ENCODE data around the gene CREB5. TPM values are rescaled to one million over a fixed set of nuclear protein-coding genes. Genes with fewer than 3 reads are reported as not detected.

CREB5 gene
- total and polyA plus RNA-seq, 2 experiments from 2014 or later, result 2.4 to 4.4 TPM

GRCh38 chr7:28433039-28433438, 20.7 kb downstream of the CREB5 start:
- ATAC-seq (no peak), DNase-seq (ENCODE audit: low spot score) (no peak)
- Mint-ChIP-seq H3K36me3 (ENCODE audit: low read depth) (no peaks in the 10 kb centered on the region; the same call in 2 of the 3 replicates), H3K27ac (no peak overlapping the region), H3K4me3 (no peak overlapping the region), H3K9me3 (no peaks in the 10 kb centered on the region), H3K27me3 (ENCODE audit: insufficient read depth, low read depth, poor library complexity) (peaks cover 3% of the 10 kb centered on the region), H3K4me1 (peaks cover 68% of the 10 kb centered on the region)
- no peaks in the 10 kb centered on the region for H3F3A ChIP-seq (replicated peaks; ENCODE audit: low read depth)
- H2AFZ ChIP-seq, result no peak overlapping the region
- no peak overlapping the region for H3K4me3 ChIP-seq
- TF ChIP-seq NANOG (IDR thresholded peaks at IDR 0.05; ENCODE audit: borderline replicate concordance), result no peak
- TF ChIP-seq CREB1 (CRISPR knock-in tag; IDR thresholded peaks at IDR 0.05; ENCODE audit: low read depth), result no peak
- no peak for TF ChIP-seq CTCF (conservative IDR thresholded peaks at IDR 0.05; ENCODE audit: low read depth in 2 of 2)
- no peak for TF ChIP-seq ZNF331 (CRISPR knock-in tag; IDR thresholded peaks at IDR 0.05; ENCODE audit: low read depth)
- no peak for TF ChIP-seq STAT1 (IDR thresholded peaks at IDR 0.05; ENCODE audit: unreplicated experiment)
- TF ChIP-seq EZH2phosphoT487 (IDR thresholded peaks at IDR 0.05; ENCODE audit: unreplicated experiment), result no peak
- TF ChIP-seq JUNB (IDR thresholded peaks at IDR 0.05; ENCODE audit: unreplicated experiment), result no peak
- no peak for TF ChIP-seq ZNF114 (CRISPR knock-in tag; IDR thresholded peaks at IDR 0.05)
- TF ChIP-seq EZH2 (IDR thresholded peaks at IDR 0.05; ENCODE audit: low read depth, unreplicated experiment), result no peak
- TF ChIP-seq ETS1 (IDR thresholded peaks at IDR 0.05), result no peak
- no peak for TF ChIP-seq REST (IDR thresholded peaks at IDR 0.05; ENCODE audit: unreplicated experiment)
- TF ChIP-seq ZNF462 (CRISPR knock-in tag; IDR thresholded peaks at IDR 0.05), result no peak
- no peak for TF ChIP-seq POLR2AphosphoS5 (IDR thresholded peaks at IDR 0.05; ENCODE audit: low read depth)
- no peaks in the 10 kb centered on the region for H3K9me2 ChIP-seq (ENCODE audit: insufficient read depth)
- no peaks in the 10 kb centered on the region for H3K36me3 ChIP-seq (ENCODE audit: insufficient read depth)
- H3K27me3 ChIP-seq (ENCODE audit: insufficient read depth), result no peaks in the 10 kb centered on the region
- H4K20me1 ChIP-seq (replicated peaks; ENCODE audit: insufficient read depth), result no peaks in the 10 kb centered on the region
- no peaks in the 10 kb centered on the region for H3K79me2 ChIP-seq (replicated peaks; ENCODE audit: insufficient read depth)
- peaks cover 55% of the 10 kb centered on the region for H3K4me1 ChIP-seq (ENCODE audit: insufficient read depth)
- H3K27ac ChIP-seq (ENCODE audit: low read depth), result peak overlapping the region; percentile 47
- H3K4me2 ChIP-seq, result peak overlapping the region; percentile 29
